NCI-H524 treated with DMSO at 0.1 percent for 48 hours (cell line): Measurements from ENCODE around the gene JAGN1.
"Not testable (repeated sequence)": the region's sequence is repeated elsewhere in the genome, so short reads cannot be mapped to it uniquely, and the experiment has no call there.

Experiments used
- DNase-seq: peaks from one replicate; lab custom pipeline; 2025; lab: John Stamatoyannopoulos, UW

Gene JAGN1

GRCh38 chr3:9867106-9867505 lies 23.3 kb upstream of the JAGN1 start:
- no peak for DNase-seq

DNA sequence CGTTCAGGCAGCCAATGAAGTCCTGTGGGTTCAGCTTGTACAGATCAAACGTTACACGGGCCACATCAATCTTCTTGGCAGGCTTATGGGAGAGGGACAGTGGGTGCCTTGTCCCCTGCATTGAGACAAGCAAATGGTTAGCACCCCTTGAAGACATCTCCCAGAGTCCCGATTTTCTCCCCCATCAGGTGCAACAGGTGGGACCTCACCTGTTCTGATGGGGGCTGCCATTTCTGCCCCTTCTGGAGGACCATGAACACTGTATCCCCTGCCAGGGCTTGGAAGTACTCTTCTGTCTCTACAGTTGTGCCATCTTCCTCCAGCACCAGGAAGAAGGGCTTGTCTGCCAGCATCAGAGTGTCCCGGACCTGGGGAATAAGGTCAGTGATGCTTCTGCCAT lies 20.5 kb upstream of the JAGN1 start:
- DNase-seq: no peak

- no peak for DNase-seq
These were observed 19.4 kb upstream of the JAGN1 start for GRCh38 chr3:9870978-9871377.

GRCh38 chr3:9872067-9872466 lies 18.3 kb upstream of the JAGN1 start:
- DNase-seq: not testable (repeated sequence)

- DNase-seq: no peak
These were observed 15.0 kb upstream of the JAGN1 start for GRCh38 chr3:9875448-9875847.

DNA sequence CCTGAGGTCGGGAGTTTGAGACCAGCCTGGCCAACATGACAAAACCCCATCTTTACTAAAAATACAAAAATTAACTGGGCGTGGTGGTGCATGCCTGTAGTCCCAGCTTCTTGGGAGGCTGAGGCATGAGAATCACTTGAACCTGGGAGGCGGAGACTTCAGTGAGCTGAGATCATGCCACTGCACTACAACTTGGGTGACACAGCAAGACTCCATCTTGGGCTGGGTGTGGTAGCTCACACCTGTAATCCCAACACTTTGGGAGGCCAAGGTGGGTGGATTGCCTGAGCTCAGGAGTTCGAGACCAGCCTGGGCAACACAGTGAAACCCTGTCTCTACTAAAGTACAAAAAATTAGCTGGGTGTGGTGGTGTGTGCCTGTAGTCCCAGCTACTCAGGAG lies 14.2 kb upstream of the JAGN1 start:
- DNase-seq: not testable (repeated sequence)

- DNase-seq: no peak
These were observed 13.4 kb upstream of the JAGN1 start for GRCh38 chr3:9876991-9877390.

DNA sequence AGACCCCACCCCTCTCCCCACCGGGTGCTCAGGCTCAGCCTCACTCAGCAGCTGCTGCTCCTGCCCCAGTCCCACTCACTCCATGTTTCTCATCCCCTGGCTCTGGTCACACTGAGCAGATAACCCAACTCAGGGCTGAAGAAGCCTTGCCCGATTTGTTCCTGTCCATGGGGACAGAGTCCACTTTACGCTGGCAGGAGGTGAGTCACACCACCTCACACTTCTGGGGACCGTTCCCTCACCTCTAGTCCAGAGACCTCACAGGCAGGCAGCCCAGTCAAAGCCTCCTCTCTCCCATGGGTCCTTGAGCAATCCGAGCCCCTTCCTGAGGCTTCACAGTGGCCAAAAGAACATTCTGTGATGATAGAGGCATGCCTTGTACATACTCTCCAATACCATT lies 11.7 kb upstream of the JAGN1 start:
- no peak for DNase-seq

DNA sequence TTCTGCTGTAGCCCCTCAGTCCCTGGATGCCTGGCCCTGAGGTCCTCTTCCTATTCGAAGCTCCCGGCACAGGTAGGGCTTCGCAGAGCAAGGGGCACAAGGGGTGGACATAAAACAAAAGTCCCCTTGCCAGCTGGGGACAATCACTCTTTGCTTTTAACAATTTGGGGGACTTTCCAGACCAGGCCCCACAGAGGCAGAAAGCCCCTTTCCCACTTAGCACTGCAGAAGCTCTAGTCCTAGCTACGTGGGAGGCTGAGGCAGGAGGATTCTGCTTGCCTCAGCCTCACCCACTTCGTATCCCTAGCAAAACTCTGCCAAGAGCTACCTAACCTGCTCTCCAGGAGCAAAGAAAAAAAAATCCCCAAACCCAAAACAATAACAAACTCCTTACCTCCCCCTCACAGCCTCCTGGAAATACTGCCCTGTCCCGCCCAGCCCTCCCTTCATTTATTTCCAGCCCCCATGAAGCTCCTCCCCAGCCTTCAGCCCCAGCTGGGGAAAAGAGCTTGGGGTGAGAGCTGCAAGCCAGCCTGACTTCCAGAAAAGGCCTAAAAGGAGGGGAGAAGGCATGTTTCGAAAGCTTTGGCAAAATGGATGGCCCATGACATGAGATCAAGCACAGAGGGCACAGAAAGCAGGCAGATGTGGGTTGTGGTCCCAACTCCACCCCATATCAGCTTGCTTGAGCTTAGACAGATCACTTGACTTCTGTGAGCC lies 10.4 kb upstream of the JAGN1 start, which contains the start of gene CIDEC:
Gene CIDEC, minus strand, starts transcription at position 424 of the 720 bp plus-strand sequence. CDS start 1,767 bp downstream, outside the sequence.
- DNase-seq: no peak

GRCh38 chr3:9881441-9881840 lies 9.0 kb upstream of the JAGN1 start:
- DNase-seq: no peak

GRCh38 chr3:9883706-9884554 lies 6.5 kb upstream of the JAGN1 start:
- no peak for DNase-seq

DNA sequence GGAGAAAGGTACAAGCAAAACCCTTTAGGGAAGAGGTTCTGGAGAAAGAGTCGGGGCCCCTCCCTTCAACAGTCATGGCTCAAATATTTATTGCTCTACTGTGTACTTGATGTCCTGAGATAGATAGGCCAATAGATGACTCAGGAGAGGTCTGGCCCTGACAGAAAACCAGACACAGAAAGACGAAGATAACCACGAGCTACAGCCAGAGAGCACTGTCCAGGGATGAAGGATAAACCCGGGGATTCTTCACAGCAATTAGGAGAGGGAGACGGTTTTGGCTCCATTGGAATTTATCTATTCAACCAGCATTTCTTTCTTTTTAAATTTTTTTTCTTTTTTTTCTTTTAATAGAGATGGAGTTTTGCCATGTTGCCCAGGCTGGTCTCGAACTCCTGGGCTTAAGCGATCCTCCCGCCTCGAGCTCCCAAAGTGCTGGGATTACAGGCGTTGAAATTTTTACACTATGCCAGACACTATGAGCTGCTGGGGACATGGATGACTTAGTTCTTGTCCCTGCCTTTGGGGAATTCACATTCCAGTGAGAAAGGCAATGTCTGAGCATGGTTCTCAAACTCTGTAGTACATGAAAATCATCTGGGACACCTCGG lies 5.8 kb upstream of the JAGN1 start:
- DNase-seq: no peak

DNA sequence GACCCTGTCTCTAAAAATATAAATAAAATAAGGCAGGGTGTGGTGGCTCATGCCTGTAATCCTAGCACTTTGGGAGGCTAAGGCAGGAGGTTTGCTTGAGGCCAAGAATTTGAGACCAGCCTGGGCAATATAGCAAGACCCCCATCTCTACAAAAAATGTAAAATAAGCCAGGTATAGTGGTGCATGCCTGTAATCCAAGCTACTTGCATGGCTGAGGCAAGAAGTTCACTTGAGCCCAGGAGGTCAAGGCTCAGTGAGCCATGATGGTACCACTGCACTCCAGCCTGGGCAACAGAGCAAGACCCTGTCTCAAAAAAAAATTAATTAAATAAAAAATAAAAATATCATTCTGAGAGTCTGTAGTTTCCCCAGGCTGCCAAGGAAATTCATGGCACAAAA lies 4.1 kb upstream of the JAGN1 start:
- no peak for DNase-seq

DNA sequence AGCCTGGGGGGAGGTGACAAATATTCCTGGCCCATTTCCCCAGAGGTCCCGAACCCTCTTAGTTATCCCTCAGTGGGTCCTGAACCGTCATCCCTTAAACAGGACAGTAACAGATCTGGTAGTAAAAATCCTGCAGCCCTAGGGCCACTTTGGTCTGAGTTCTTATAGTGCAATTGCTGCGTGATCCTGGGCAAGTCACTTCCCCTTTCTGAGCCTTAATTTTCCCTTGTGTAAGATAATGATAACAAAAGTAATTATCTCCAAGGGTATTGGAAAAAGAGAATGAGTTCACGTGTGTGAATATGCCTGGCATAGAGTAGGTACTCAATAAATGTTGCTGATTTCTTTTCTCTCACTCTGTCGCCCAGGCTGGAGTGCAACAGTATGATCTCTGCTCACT lies 2.9 kb upstream of the JAGN1 start:
- no peak for DNase-seq

DNA sequence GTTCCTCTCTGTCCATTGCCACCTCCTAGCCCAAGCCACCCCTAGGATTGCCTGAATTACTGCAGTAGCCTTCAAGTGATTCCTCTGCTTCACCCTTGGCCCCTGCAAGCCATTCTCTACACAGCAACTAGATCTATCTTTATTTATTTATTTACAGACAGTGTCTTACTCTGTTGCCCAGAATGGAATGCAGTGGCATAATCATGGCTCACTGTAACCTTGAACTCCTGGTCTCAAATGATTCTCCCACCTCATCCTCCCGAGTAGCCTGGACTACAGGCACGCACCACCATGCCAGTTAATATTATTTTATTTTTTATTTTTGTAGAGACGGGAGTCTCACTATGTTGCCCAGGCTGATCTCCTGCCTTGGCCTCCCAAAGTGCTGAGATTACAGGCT lies 1.9 kb upstream of the JAGN1 start:
- DNase-seq: no peak

- no peak for DNase-seq
These were observed 1.0 kb upstream of the JAGN1 start for GRCh38 chr3:9889405-9889804.

- no peak for DNase-seq
These were observed 737 bp downstream of the JAGN1 start for GRCh38 chr3:9891072-9891622.

DNA sequence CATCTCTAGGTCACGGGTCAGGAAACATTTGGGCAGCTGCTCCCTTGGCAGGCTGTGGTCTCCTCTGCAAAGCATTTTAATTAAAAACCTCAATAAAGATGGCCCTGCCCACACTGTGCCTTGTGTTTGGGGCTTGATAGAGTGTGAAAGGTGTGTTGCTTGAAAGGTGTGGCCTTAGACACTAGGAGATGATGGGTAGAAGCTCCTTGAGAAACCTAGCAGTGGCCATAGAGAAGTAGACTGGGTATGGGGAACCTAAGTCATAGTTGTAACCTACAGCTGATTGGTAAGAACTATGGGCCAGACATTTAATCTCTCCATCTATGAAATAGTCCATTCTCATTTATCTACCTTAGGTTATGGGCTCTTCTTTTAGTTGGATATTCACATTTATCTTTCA lies 3.3 kb downstream of the JAGN1 start:
- DNase-seq: no peak

- not testable (repeated sequence) for DNase-seq
These were observed 5.3 kb downstream of the JAGN1 start for GRCh38 chr3:9895715-9896114.

GRCh38 chr3:9896755-9897407 lies 6.5 kb downstream of the JAGN1 start:
- DNase-seq: not testable (repeated sequence)

- DNase-seq: no peak
These were observed 7.3 kb downstream of the JAGN1 start for GRCh38 chr3:9897408-9898372.
